Peyer's patch (tissue), 4 donors: Measurements from ENCODE around the gene DCXR. TPM values are rescaled to one million over a fixed set of nuclear protein-coding genes. Genes with fewer than 3 reads are reported as not detected.

Experiments used
- DNase-seq, 3 donors: peaks; one replicate each; pipeline ENCODE4 v3.0.0-alpha.2; 2017 to 2019
- H3K27ac ChIP-seq, 4 donors: fragments of 200-600 bp; sonication (generic); one replicate each; pipeline ENCODE4 v1.5.1; 2016 to 2019
- H3K27me3 ChIP-seq, 2 donors: fragments of 200-600 bp; sonication (generic); one replicate each; pipeline ENCODE4 v1.5.1; 2019
- H3K36me3 ChIP-seq, 3 donors: fragments of 200-600 bp; sonication (generic); one replicate each; pipeline ENCODE4 v1.5.1; 2016 to 2019
- H3K4me1 ChIP-seq, 4 donors: fragments of 200-600 bp; sonication (generic); one replicate each; pipeline ENCODE4 v1.5.1; 2016 to 2019
- H3K4me3 ChIP-seq, 4 donors: fragments of 200-600 bp; sonication (generic); 1 replicate in 3 of 4; 2 replicates in 1 of 4; pipeline ENCODE4 v1.5.1; 2016 to 2019; ENCODE audit warnings: mild to moderate bottlenecking in 1 of 4
- H3K9me3 ChIP-seq, 4 donors: fragments of 200-600 bp; sonication (generic); one replicate each; pipeline ENCODE4 v1.5.1; 2016 to 2019; ENCODE audit warnings: mild to moderate bottlenecking in 1 of 4
- CTCF ChIP-seq, 6 experiments: fragments of 450-650 bp in 4 of 6; fragments of 200-600 bp in 2 of 6; sonication (generic) in 1 of 6; IDR thresholded peaks; one replicate each; pipeline ENCODE4 v1.5.1; 2017 to 2019; ENCODE audit warnings: antibody characterized with exemption in 6 of 6, mild to moderate bottlenecking in 3 of 6, moderate library complexity in 1 of 6
- POLR2A ChIP-seq, 2 donors: fragments of 450-650 bp; IDR thresholded peaks; one replicate each; pipeline ENCODE4 v1.5.1; 2017; ENCODE audit warnings: antibody characterized with exemption in 2 of 2, mild to moderate bottlenecking in 2 of 2, moderate library complexity in 2 of 2
- total RNA-seq, 4 donors: library from RNA; depleted of rRNA; stranded (reverse); fragments of >200 nt; gene quantifications; one replicate each; pipeline ENCODE4 v1.1.0, GENCODE V29; 2016

Gene DCXR
- total RNA-seq, 4 donors from 2014 or later: 68.5 to 104 (median 86.8) TPM

- H3K9me3 ChIP-seq: no peaks in the 10 kb centered on the region
- H3K27ac ChIP-seq: no peak overlapping the region
- TF ChIP-seq CTCF (IDR thresholded peaks at IDR 0.05): no peak
- H3K4me1 ChIP-seq: peaks cover 0 to 28% (median 0%) of the 10 kb centered on the region in 4 donors
- no peak overlapping the region for H3K4me3 ChIP-seq
- no peaks in the 10 kb centered on the region for H3K27me3 ChIP-seq
- no peak for DNase-seq
- H3K36me3 ChIP-seq: peaks cover 0 to 4% (median 0%) of the 10 kb centered on the region in 3 donors
Observed at GRCh38 chr17:82001571-82002056, 35.9 kb downstream of the DCXR start.

GRCh38 chr17:82000803-82001570 lies 36.5 kb downstream of the DCXR start:
- TF ChIP-seq POLR2A (IDR thresholded peaks at IDR 0.05) (no peak), CTCF (IDR thresholded peaks at IDR 0.05) (no peak)
- peaks cover 0 to 28% (median 0%) of the 10 kb centered on the region in 4 donors for H3K4me1 ChIP-seq
- peak in 2 of 3 donors; percentile 67 to 73 for DNase-seq
- peaks cover 0 to 5% (median 0%) of the 10 kb centered on the region in 3 donors for H3K36me3 ChIP-seq
- H3K9me3 ChIP-seq: no peaks in the 10 kb centered on the region
- H3K27ac ChIP-seq: no peak overlapping the region
- no peaks in the 10 kb centered on the region for H3K27me3 ChIP-seq
- H3K4me3 ChIP-seq: peak overlapping the region in 1 of 4 donors; percentile 19

GRCh38 chr17:81999976-82000802 lies 37.3 kb downstream of the DCXR start:
- DNase-seq: no peak
- TF ChIP-seq CTCF (IDR thresholded peaks at IDR 0.05) (no peak), POLR2A (IDR thresholded peaks at IDR 0.05) (no peak)
- H3K4me3 ChIP-seq: peak overlapping the region in 1 of 4 donors; percentile 19
- no peaks in the 10 kb centered on the region for H3K9me3 ChIP-seq
- peaks cover 0 to 28% (median 0%) of the 10 kb centered on the region in 4 donors for H3K4me1 ChIP-seq
- peaks cover 0 to 5% (median 0%) of the 10 kb centered on the region in 3 donors for H3K36me3 ChIP-seq
- no peak overlapping the region for H3K27ac ChIP-seq
- no peaks in the 10 kb centered on the region for H3K27me3 ChIP-seq

- Histone ChIP-seq H3K4me1 (peaks cover 0 to 28% (median 0%) of the 10 kb centered on the region in 4 donors), H3K36me3 (peaks cover 0 to 5% (median 0%) of the 10 kb centered on the region in 3 donors), H3K9me3 (no peaks in the 10 kb centered on the region), H3K27ac (no peak overlapping the region), H3K4me3 (no peak overlapping the region), H3K27me3 (no peaks in the 10 kb centered on the region)
- TF ChIP-seq POLR2A (IDR thresholded peaks at IDR 0.05): no peak
- no peak for TF ChIP-seq CTCF (IDR thresholded peaks at IDR 0.05)
- no peak for DNase-seq
Observed at GRCh38 chr17:81999587-81999975, 37.9 kb downstream of the DCXR start.

GRCh38 chr17:81998691-81999438 lies 38.6 kb downstream of the DCXR start:
- H3K27ac ChIP-seq: no peak overlapping the region
- no peak for DNase-seq
- no peaks in the 10 kb centered on the region for H3K9me3 ChIP-seq
- H3K36me3 ChIP-seq: peaks cover 0 to 5% (median 0%) of the 10 kb centered on the region in 3 donors
- peaks cover 0 to 24% (median 0%) of the 10 kb centered on the region in 4 donors for H3K4me1 ChIP-seq
- TF ChIP-seq POLR2A (IDR thresholded peaks at IDR 0.05) (no peak), CTCF (IDR thresholded peaks at IDR 0.05) (no peak)
- H3K27me3 ChIP-seq: no peaks in the 10 kb centered on the region
- no peak overlapping the region for H3K4me3 ChIP-seq
